Endometrial microvascular endothelial cells (primary cell): Measurements from ENCODE around the gene MCU. TPM values are rescaled to one million over a fixed set of nuclear protein-coding genes. Genes with fewer than 3 reads are reported as not detected.
"Not testable (repeated sequence)": the region's sequence is repeated elsewhere in the genome, so short reads cannot be mapped to it uniquely, and the experiment has no call there.

Experiments
- in situ Hi-C: cut with HindIII; loops from 2 replicates; pipeline ENCODE4 v1.10.0; 2017; ENCODE audit warnings: low sequenced_read_pairs, low pct_unique_long_range_greater_than_20kb; ENCODE audit errors: inconsistent ontology term
- total RNA-seq: library from RNA; depleted of rRNA; stranded (reverse); fragments of >200 nt; gene quantifications from one replicate; pipeline ENCODE4 v1.2.3, GENCODE V29; 2015; ENCODE audit errors: inconsistent ontology term

MCU gene
- total RNA-seq: 38.7 TPM

DNA sequence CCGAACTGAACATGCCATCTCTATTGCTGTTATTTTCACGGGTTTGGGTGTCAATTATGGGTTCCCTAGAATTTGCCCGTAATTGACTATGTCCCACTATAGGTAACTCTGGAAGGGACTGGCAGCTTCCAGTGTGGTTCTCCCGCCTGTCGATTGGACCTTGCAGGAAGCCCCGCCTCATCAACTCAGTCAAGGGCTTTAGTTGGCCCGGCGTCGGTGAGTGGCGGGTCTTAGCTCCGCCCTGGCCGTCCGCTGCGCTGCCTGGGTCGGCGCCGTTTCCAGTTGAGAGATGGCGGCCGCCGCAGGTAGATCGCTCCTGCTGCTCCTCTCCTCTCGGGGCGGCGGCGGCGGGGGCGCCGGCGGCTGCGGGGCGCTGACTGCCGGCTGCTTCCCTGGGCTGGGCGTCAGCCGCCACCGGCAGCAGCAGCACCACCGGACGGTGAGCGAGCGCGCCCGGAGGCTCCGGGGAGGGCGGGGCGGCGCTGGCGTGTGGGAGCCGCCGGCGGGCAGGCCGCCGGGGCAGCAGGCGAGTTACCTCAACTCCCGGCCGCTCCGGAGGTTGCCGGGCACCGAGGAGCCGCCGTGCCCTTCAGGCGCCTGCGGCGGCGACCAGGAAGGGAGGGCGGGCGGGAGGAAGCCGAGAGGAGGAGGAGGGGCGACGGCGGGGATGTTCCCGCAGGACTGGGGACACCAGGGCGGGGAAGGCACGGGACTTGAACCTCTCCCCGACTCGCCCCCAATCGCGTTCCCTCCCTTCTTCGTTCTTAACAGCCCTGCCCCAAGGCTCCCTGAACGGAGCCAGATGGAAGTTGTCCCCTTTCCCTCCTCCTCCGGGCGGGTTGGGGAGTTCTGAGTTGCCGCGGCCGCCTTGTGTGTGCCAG lies at the start of gene MCU:
MCU (plus strand) TSS at position 281 of the 881 bp plus-strand sequence; CDS start at position 290, 9 bp downstream.
- in situ Hi-C loops: no loop called here

- in situ Hi-C loops: no loop called here
Measured at GRCh38 chr10:72642318-72642717, 49.6 kb upstream of the MCU start.

DNA sequence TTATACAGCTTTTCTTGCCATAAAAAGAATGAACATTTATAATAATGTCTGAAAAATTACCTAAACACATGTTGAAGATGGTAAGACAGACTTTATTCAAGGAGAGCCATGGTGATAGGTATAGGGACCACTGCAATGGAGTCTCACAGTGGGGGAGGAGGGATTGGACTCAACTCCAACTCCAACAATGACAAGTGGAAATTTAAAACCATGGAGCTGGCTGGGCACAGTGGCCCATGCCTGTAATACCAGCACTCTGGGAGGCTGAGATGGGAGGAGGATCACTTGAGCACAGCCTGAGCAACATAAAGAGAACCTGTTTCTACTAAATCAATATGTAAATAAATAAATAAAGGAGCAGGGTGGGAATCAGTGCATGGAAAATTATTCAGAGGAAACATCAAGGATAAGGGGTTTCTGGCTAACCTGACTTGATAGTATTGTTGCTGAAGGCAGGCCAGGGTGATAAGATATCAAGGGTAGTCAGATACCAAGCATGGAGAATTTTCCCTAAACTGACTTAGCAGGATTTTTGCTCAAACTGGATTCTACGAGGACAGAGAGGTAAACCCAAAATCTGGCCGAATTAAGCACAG lies 46.6 kb upstream of the MCU start:
- in situ Hi-C loops: no loop called here

- in situ Hi-C loops: not testable (repeated sequence)
Measured at GRCh38 chr10:72646971-72647370, 45.0 kb upstream of the MCU start.

DNA sequence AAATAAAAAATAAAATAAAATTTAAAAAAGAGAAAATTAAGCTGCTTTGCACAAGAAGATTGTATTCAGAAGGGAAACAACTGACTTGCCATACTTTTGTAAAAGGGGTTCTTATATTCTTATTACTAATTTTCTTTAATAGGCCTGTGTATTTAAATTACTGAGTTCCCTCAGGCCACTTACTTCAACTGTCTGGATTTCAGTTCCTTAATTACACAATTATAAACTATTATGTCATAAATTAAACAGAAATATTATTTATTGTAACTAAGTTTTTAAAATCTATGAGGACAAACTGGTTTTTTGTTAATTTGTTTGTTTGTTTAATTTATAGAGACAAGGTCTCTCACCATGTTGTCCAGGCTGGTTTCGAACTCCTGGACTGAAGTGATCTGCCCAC lies 43.6 kb upstream of the MCU start:
- in situ Hi-C loops: no loop called here

DNA sequence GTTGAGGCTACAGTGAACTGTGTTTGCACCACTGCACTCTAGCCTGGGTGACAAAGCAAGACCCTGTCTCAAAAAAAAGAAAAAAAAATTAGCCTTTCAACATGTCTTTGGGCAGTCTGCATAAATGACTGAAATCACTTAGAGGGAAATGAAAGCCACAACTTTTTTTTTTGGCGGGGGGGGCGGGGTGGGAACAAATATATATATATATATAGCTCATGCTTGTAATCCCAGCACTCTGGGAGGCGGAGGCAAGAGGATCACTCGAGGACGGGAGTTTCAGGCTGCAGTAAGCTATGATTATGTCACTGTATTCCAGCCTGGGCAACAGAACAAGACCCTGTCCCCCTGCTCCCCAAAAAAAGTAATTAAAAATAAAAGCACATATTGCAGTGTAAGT lies 42.7 kb upstream of the MCU start:
- in situ Hi-C loops: no loop called here

GRCh38 chr10:72653383-72654096 lies 38.4 kb upstream of the MCU start:
- in situ Hi-C loops: no loop called here

GRCh38 chr10:72654720-72655119 lies 37.2 kb upstream of the MCU start:
- in situ Hi-C loops: no loop called here

- in situ Hi-C loops: no loop called here
Measured at GRCh38 chr10:72658696-72659400, 33.1 kb upstream of the MCU start.

DNA sequence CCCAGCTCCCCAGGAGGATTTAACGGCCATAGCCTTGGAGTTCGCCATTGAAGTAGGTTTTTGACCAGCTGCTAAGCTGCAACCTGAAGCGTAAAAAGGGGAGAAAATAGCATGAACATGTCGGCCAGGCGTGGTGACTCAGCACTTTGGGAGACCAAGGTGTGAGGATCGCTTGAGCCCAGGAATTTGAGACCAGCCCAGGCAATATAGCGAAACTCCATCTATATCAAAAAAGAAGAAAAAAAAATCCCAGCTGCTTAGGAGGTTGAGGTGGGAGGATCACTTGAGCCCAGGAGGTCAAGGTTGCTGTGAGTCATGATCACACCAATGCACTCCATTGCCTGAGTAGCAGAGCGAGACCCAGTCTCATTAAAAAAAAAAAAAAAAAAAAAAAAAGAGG lies 32.2 kb upstream of the MCU start:
- in situ Hi-C loops: no loop called here

DNA sequence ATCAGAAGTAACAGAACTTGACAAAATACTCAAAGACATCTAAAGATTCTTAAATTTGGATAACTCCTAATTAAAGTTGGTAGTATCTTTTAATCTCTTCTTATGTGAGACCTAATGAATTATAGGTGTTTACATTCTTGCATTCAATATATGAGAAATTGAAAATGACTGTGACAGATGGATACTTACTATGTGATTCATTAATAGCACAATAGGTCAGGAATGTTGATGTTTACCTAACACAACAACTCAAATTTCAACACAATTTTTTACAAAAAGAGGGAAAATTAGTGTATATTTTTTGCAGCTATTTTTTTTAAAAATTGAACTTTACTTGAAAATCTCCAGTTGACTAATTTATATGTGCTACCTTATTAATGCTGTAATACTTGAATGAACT lies 31.7 kb upstream of the MCU start:
- in situ Hi-C loops: no loop called here

- in situ Hi-C loops: no loop called here
Measured at GRCh38 chr10:72661431-72661830, 30.5 kb upstream of the MCU start.

DNA sequence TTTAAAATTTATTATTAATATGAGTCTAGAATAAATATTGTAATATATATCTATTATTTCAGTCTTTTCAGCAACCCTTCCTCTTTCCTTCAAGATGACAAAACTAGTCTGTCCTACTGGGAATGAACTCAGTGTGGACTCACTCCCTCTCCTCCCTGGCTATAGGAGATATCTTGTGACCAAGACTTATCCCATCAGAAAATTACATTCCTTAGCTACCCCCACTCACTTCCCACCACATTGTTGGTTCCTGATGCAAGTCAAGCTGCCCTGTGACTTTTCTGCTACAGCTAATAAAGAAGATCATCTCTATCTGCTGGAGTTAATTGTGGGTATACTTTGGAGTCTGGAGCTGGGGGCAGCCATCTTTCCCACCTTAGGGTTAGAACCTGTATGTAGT lies 28.0 kb upstream of the MCU start:
- in situ Hi-C loops: no loop called here

DNA sequence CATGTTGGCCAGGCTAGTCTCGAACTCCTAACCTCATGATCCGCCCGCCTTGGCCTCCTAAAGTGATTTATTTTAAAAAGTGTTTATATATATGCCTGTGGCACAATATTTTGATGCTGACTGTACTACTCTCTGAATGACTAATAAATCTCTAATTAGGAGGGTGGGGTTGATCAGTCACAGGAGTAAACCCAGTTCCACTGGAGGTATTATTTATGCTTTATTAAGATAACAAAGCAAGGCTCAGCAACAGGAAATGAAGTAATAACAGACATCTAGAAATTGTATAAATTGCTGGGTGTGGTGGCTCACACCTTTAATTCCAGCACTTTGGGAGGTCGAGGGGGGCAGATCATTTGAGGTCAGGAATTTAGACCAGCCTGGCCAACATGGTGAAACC lies 26.0 kb upstream of the MCU start:
- in situ Hi-C loops: no loop called here

- in situ Hi-C loops: no loop called here
Measured at GRCh38 chr10:72667207-72667864, 24.6 kb upstream of the MCU start.

GRCh38 chr10:72673280-72673679 lies 18.7 kb upstream of the MCU start:
- in situ Hi-C loops: no loop called here

GRCh38 chr10:72674174-72674573 lies 17.8 kb upstream of the MCU start:
- in situ Hi-C loops: not testable (repeated sequence)

GRCh38 chr10:72679838-72680241 lies 12.1 kb upstream of the MCU start:
- in situ Hi-C loops: no loop called here

DNA sequence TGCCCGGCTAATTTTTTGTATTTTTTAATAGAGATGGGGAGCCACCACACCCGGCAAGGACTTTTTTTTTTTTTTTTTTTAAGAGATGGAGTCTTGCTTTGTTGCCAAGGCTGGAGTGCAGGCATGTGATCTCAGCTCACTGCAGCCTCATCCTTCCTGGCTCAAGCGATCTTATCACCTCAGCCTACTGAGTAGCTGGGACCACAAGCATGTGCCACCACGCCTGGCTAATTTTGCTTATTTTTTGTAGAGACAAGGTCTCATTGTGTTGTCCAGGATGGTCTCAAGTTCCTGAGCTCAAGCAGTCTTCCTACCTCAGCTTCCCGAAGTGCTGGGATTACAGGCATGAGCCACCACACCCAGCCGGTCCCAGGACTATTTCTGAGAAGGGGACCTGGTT lies 9.3 kb upstream of the MCU start:
- in situ Hi-C loops: no loop called here
